Endothelial cell of umbilical vein (primary cell): Measurements from ENCODE around the gene SEZ6L. TPM values are rescaled to one million over a fixed set of nuclear protein-coding genes. Genes with fewer than 3 reads are reported as not detected.

ENCODE experiments used
- BruUV-seq: library from RNA; stranded (reverse); fragments of 400-500 nt; replicated peaks from 2 replicates; lab custom pipeline; 2021; lab: Mats Ljungman, UMichigan
- CTCF ChIA-PET: fragments of 300-600, 350-600 bp; sonication (Branson Sonifier 250); formaldehyde crosslinking; loops from one replicate; lab custom pipeline; 2021; ENCODE audit warnings: antibody characterized with exemption, inconsistent platforms; lab: Charles Lee
- POLR2A ChIA-PET: fragments of 300-600, 350-600 bp; sonication (Branson Sonifier 250); formaldehyde crosslinking; loops from one replicate; lab custom pipeline; 2021; ENCODE audit warnings: antibody characterized with exemption, inconsistent platforms; lab: Charles Lee
- DNase-seq: peaks from one replicate; pipeline ENCODE4 v3.0.0-alpha.2; 2011; ENCODE audit warnings: low read depth, low spot score
- FAIRE-seq: peaks from 2 replicates; lab custom pipeline; 2011; peaks lifted over from hg19 to GRCh38; lab: Jason Lieb, UNC
- H2AFZ ChIP-seq: 2 replicates; pipeline ENCODE4 v1.6.0; 2012; ENCODE audit warnings: low read depth, low read length, control low read depth, inconsistent platforms
- H3K27ac ChIP-seq: 2 replicates; pipeline ENCODE4 v1.5.1; 2011; ENCODE audit warnings: low read depth, mild to moderate bottlenecking, control low read depth, low read length, moderate library complexity; ENCODE audit not compliant: insufficient read depth
- H3K27me3 ChIP-seq, 2 experiments: 2 replicates each; pipeline versions ENCODE4 v1.6.0 to v1.6.1; 2011; ENCODE audit warnings: low read length in 2 of 2, mixed read lengths in 1 of 2; ENCODE audit not compliant: control insufficient read depth in 2 of 2, insufficient read depth in 2 of 2
- H3K36me3 ChIP-seq, 2 experiments: 2 replicates in 1 of 2; 3 replicates in 1 of 2; pipeline ENCODE4 v1.5.1; 2011; ENCODE audit warnings: low read length in 2 of 2, mild to moderate bottlenecking in 1 of 2, moderate library complexity in 1 of 2; ENCODE audit not compliant: control insufficient read depth in 2 of 2, insufficient read depth in 2 of 2; ENCODE audit errors: extremely low read depth in 1 of 2
- H3K4me1 ChIP-seq: 3 replicates; pipeline ENCODE4 v1.5.1; 2011; ENCODE audit warnings: mild to moderate bottlenecking, low read length; ENCODE audit not compliant: control insufficient read depth, insufficient read depth; ENCODE audit errors: extremely low read depth
- H3K4me2 ChIP-seq: 2 replicates; pipeline ENCODE4 v1.6.1; 2011; ENCODE audit warnings: low read length, control low read depth, mixed read lengths; ENCODE audit not compliant: insufficient read depth
- H3K4me3 ChIP-seq, 3 experiments: fragments of 200-600 bp in 1 of 3; sonication (generic), shearing (Covaris generic) in 1 of 3; replicated peaks in 1 of 3; 2 replicates each; pipeline ENCODE4 v1.5.1; 2011 to 2016; ENCODE audit warnings: control low read depth in 3 of 3, low read length in 3 of 3, mild to moderate bottlenecking in 2 of 3, inconsistent platforms in 1 of 3, low read depth in 1 of 3, moderate library complexity in 1 of 3; ENCODE audit not compliant: insufficient read depth in 1 of 3
- H3K79me2 ChIP-seq: 2 replicates; pipeline ENCODE4 v1.6.0; 2012; ENCODE audit warnings: low read length, inconsistent platforms; ENCODE audit not compliant: control insufficient read depth, insufficient read depth
- H3K9ac ChIP-seq: replicated peaks from 2 replicates; pipeline ENCODE3; 2011; ENCODE audit warnings: low read length, control low read depth; ENCODE audit not compliant: insufficient read depth; ENCODE audit errors: extremely low read depth
- H3K9me1 ChIP-seq: replicated peaks from 3 replicates; pipeline ENCODE4 v1.6.0; 2011; ENCODE audit warnings: mild to moderate bottlenecking, low read length; ENCODE audit not compliant: control insufficient read depth, insufficient read depth; ENCODE audit errors: extremely low read depth
- H3K9me3 ChIP-seq: replicated peaks from 2 replicates; pipeline ENCODE4 v1.5.1; 2012; ENCODE audit warnings: low read length, inconsistent platforms; ENCODE audit not compliant: control insufficient read depth, insufficient read depth
- H4K20me1 ChIP-seq: replicated peaks from 2 replicates; pipeline ENCODE3; 2011; ENCODE audit warnings: mild to moderate bottlenecking, low read length; ENCODE audit not compliant: control insufficient read depth, insufficient read depth; ENCODE audit errors: extremely low read depth
- EZH2 ChIP-seq: IDR thresholded peaks from 2 replicates; pipeline ENCODE4 v1.6.1; 2012; ENCODE audit warnings: borderline replicate concordance, low read depth, mild to moderate bottlenecking, moderate library complexity, low read length, inconsistent platforms; ENCODE audit not compliant: severe bottlenecking
- FOS ChIP-seq: IDR thresholded peaks from 2 replicates; pipeline ENCODE4 v1.6.1; 2011; ENCODE audit warnings: mild to moderate bottlenecking, low read length, moderate library complexity, borderline replicate concordance; ENCODE audit not compliant: insufficient read depth
- GATA2 ChIP-seq: IDR thresholded peaks from 2 replicates; pipeline ENCODE4 v1.7.0; 2011; ENCODE audit warnings: low read depth, mild to moderate bottlenecking, moderate library complexity, mixed read lengths, low read length; ENCODE audit not compliant: insufficient read length, insufficient read depth
- JUN ChIP-seq: IDR thresholded peaks from 2 replicates; pipeline ENCODE4 v1.6.1; 2011; ENCODE audit warnings: borderline replicate concordance, low read depth; ENCODE audit not compliant: insufficient read length, insufficient read depth
- MYC ChIP-seq: IDR thresholded peaks from one replicate; pipeline ENCODE4 v1.6.1; 2011; ENCODE audit warnings: mild to moderate bottlenecking, low read depth, low read length
- POLR2A ChIP-seq: IDR thresholded peaks from 2 replicates; pipeline ENCODE4 v1.6.1; 2012; ENCODE audit warnings: low read depth, mild to moderate bottlenecking, control low read depth, low read length
- POLR2AphosphoS5 ChIP-seq: IDR thresholded peaks from 2 replicates; pipeline ENCODE4 v1.6.1; 2012; ENCODE audit warnings: low read depth, mild to moderate bottlenecking, control low read depth, low read length, moderate library complexity; ENCODE audit not compliant: insufficient read depth
- dilution Hi-C: fragments of 300-500 bp; cut with MboI; formaldehyde crosslinking; loops from one replicate; pipeline ENCODE4 v1.15.0; 2019; ENCODE audit warnings: low sequenced_read_pairs; ENCODE audit not compliant: extremely low pct_ligation_motif_present
- intact Hi-C: fragments of 100-400 bp; cut with micrococcal nuclease; formaldehyde crosslinking; loops from one replicate; pipeline ENCODE4 v1.10.0; 2022
- polyA plus RNA-seq, 4 experiments: library from polyadenylated mRNA; depleted of rRNA in 3 of 4; stranded (reverse) in 3 of 4; unstranded in 1 of 4; fragments of >200 nt; gene quantifications; 2 replicates each; pipeline versions ENCODE4 v1.2.1 to v1.2.3, GENCODE V29; 2011 to 2012; ENCODE audit warnings: missing spikeins in 1 of 4
- total RNA-seq: library from RNA; stranded (reverse); gene quantifications from 2 replicates; pipeline ENCODE4 v1.2.3, GENCODE V29; 2021
- TF ChIP-seq, protein P1 (sequence below): IDR thresholded peaks from 2 replicates; pipeline ENCODE4 v1.6.1; 2011; ENCODE audit not compliant: insufficient read depth, insufficient read length
- TF ChIP-seq, protein P2 (sequence below), 2 donors: IDR thresholded peaks; 1 replicate in 1 of 2; 2 replicates in 1 of 2; pipeline ENCODE4 v1.5.1; 2011; ENCODE audit warnings: low read length in 2 of 2, mild to moderate bottlenecking in 2 of 2, moderate library complexity in 2 of 2, control low read depth in 1 of 2, inconsistent platforms in 1 of 2, low read depth in 1 of 2; ENCODE audit not compliant: insufficient read depth in 1 of 2; ENCODE audit errors: extremely low read depth in 1 of 2

The SEZ6L gene
- total and polyA plus RNA-seq, 2 donors (not counting 3 experiments of a cell fraction or from before 2014, with no cell fraction given), result not detected

DNA sequence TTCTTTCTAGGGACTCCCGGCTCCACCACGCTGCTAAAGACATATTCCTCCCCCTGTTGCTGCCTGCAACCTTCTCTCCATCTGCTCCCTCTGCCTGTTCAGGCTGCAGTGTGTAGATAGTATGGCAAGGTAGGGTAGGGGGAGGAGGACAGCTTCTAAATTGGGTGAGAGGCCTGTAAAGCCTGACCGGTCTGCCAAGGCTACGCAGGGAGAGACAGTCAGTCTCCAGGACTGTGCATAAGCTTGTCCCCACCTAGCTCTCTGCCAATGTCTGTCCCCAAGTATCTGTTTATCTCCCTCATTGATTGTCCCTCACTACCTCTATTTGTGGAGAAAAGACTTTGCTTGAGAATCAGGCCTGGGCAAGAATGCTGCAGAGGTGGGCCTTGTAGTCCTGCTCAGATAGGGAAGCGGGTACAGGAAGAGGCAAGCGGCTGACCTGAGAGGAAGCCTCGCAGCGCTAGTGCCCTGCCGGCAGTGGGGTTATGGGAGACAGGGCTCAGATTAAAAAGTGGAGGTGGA is 871 bp upstream of the SEZ6L start:
- no peak overlapping the region for H3K27ac ChIP-seq
- H3K9ac ChIP-seq, result no peak overlapping the region
- H3K4me2 ChIP-seq, result no peak overlapping the region
- CTCF ChIA-PET, result no interaction called here
- no peaks in the 10 kb centered on the region for H3K9me1 ChIP-seq
- no peaks in the 10 kb centered on the region for H3K36me3 ChIP-seq
- BruUV-seq, result no TSS peak
- no peak for DNase-seq
- H3K4me3 ChIP-seq, result no peak overlapping the region
- intact Hi-C loops, result no loop called here
- dilution Hi-C loops, result no loop called here
- POLR2A ChIA-PET, result no interaction called here
- peaks cover 21 to 22% of the 10 kb centered on the region in 2 experiments for H3K27me3 ChIP-seq
- no peaks in the 10 kb centered on the region for H3K4me1 ChIP-seq
- H3K79me2 ChIP-seq, result no peaks in the 10 kb centered on the region
- H4K20me1 ChIP-seq, result no peaks in the 10 kb centered on the region
- no peak for FAIRE-seq
- H2AFZ ChIP-seq, result no peak overlapping the region
- no peak for TF ChIP-seq JUN
- TF ChIP-seq, protein P1, sequence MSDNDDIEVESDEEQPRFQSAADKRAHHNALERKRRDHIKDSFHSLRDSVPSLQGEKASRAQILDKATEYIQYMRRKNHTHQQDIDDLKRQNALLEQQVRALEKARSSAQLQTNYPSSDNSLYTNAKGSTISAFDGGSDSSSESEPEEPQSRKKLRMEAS, result no peak
- TF ChIP-seq FOS, result no peak
- no peak for TF ChIP-seq MYC
- no peak for TF ChIP-seq GATA2
- TF ChIP-seq EZH2, result no peak
- TF ChIP-seq, protein P2, sequence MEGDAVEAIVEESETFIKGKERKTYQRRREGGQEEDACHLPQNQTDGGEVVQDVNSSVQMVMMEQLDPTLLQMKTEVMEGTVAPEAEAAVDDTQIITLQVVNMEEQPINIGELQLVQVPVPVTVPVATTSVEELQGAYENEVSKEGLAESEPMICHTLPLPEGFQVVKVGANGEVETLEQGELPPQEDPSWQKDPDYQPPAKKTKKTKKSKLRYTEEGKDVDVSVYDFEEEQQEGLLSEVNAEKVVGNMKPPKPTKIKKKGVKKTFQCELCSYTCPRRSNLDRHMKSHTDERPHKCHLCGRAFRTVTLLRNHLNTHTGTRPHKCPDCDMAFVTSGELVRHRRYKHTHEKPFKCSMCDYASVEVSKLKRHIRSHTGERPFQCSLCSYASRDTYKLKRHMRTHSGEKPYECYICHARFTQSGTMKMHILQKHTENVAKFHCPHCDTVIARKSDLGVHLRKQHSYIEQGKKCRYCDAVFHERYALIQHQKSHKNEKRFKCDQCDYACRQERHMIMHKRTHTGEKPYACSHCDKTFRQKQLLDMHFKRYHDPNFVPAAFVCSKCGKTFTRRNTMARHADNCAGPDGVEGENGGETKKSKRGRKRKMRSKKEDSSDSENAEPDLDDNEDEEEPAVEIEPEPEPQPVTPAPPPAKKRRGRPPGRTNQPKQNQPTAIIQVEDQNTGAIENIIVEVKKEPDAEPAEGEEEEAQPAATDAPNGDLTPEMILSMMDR (IDR thresholded peaks at IDR 0.05; ENCODE audit: extremely low read depth in 1 of 2, insufficient read depth in 1 of 2, low read depth in 1 of 2, low read length in 2 of 2), result no peak
- no peak for TF ChIP-seq POLR2A
- no peak for TF ChIP-seq POLR2AphosphoS5
- H3K9me3 ChIP-seq, result no peaks in the 10 kb centered on the region
